Right renal pelvis (tissue), 4 donors: ENCODE measurements around the gene KAZALD1. TPM values are rescaled to one million over a fixed set of nuclear protein-coding genes. Genes with fewer than 3 reads are reported as not detected.
A peak's percentile ranks its signal among the peaks of the same experiment; 100 is the strongest.

Experiments
- DNase-seq, 4 donors: peaks; one replicate each; pipeline ENCODE4 v3.0.0-alpha.2; 2013; ENCODE audit warnings: low read depth in 4 of 4, low spot score in 3 of 4, missing footprints in 1 of 4
- polyA plus RNA-seq, 4 donors: library from polyadenylated mRNA; unstranded; fragments of 120-200 nt; gene quantifications; one replicate each; pipeline ENCODE4 v1.2.1, GENCODE V29; 2013; ENCODE audit not compliant: insufficient read length in 4 of 4

KAZALD1 gene
- polyA plus RNA-seq, 4 donors = 9.7 to 13.1 (median 10.9) TPM

DNA sequence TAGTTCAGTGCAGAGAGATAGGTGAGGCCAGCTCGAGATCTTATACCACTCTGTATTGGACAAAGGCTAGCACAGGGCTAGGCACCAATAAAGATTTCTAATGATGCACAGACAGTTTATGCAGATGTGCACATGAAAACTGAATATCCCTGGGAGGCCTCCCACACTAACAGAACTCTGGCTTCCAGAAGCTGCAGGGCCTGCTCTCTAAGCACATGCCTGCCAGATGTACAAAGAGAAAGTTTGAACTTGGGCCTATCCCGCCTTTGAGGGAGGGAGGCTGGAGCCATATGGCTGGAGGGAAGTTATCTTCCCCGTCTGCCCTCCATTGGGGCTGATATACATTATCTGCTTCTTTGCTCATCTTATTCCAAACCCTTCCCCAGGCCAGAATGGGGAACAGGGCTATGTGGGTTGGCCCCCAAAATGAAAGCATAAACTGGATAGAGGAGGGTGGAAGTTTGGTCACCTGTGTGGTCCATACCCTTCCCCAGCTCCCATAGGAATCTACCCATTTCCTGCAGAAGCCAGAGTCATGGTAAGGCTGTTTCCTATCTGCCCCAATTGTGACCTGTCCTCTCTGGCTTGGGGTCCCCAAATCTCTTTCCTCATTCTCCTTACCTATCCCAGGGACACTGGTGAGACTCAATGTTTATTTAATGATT lies 3.8 kb downstream of the KAZALD1 start:
- DNase-seq = no peak

DNA sequence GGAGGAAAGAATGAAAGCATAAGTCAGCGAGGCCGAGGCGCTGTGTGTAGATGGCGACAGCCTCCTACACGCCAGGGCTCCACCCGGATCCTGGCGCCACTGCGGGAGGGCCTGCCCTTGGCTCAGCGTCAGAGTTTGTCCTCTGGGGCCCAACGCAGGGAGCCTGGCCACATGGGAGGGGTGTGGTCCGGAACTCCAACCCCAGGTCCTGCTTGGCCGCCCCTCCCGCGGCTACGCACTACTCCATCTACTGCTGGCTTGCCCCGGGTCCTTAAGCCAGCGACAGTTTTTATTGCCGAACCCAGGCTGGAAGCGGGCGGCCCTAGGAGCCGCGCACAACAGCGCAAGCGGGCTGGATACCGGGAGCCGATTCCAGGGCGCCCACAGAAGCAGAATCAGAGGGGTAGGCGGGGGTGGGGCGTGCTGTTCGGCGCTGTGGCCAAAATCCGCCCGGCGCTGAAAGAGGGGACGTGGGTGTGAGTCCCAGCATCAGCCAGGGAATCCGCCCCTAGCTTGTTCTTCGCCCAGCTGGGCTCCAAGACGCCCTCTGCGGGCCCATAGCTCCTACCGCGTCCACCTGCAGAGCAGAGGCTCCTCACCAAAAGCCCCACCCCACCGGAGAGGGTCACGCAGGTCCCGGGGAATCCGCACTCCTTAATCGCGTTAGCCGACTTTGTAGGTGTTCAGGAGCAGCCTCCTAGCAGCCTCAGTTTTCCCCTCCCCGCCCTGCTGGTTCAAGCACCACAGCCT lies 4.5 kb downstream of the KAZALD1 start:
- no peak for DNase-seq

DNA sequence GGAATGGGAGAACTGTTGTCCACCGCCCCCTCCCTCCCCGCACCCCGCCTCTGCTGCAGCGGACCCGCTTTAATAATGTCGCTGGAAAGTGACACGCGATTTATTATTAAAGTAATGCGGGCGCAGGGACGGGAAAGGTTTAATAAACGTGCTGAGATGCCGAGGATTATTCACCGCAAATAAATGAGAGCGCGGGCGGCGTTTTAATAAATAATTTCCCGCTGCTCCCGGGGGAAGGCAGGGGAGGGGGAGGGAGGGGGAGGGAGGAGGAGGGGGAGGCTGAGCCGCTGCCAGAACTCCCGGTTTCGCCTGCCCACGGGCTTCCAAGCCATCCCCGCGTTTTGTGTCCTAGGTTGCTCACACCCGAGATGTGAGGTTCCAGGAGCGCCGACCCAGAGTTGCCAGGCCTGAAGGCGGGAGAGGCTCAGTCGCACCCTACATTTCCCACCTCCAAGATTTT lies 5.1 kb downstream of the KAZALD1 start:
- no peak for DNase-seq

DNA sequence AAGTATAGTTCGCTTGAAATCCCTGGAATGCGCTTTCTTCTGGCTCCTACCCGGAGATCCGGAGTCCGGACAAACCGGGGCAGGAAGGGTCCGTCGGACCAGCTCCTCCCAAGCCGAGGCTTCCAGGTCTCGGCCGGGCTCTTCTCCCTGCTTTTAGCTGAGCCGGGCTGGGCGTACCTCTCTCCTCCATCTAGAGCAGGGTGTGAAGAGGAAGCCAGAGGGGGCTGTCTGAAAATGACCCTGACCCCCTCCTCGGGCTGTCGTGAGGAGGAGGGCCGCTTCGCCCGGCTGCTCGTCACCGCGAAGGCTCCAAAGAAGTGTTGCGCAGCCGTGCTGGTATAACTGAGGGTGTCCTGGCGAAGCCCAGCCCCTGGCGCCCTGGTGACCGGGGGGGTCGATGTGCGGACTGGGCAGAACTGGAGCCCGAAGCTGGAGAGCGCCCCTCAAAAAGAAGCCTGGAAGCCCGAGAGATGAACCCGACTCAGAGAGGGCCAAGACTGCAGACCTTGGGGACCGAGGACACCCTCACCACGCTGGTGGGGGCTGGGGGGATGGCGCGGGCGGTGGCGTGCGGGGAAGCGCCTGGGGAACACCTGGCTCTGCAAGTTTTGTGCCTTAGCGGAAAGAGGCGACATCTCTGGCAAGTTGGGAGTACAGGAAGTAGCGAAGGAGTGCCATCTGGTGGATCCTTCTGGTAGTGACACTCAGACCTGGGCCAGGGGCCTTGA lies 5.7 kb downstream of the KAZALD1 start:
- DNase-seq = peak in 2 of 4 donors; percentile 76 to 80

DNA sequence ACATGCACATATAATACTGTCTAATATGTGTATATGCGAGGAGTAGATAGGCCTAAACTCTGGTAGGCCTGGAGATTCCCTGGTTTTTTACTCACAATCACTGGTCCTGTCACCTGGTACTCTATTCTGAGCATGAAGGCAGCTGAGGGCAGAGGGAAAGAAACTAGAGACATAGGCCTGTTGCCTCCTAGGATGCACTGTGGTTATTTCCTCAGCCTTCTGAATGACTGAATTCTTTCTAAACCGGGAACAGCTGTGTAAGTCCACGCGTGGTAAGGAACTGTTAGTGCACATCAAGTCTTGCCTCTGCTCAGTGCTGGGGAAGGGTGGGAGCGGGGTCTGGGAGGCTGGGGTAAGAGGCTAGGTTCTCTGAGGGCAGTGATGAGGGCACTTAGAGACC lies 7.7 kb downstream of the KAZALD1 start:
- DNase-seq = no peak

DNA sequence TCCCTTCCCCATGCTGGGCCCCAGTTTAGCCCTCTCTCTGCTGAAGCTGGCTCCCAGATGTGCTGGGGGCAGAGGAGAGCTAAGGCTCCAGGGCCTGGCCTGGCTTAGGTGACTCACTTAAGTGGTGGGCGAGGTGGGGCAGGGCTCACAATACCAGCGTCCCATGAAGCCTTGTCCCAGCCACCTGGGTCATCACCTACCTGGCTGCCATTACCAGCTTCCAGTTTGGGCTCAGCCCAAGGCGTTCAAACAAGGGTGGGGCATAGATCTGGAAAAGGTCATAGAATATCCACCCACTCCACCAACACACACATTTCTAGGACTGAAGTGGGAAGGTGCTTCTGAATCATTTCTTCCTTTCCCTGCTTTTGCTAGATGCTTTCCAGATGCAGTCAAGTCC lies 8.3 kb downstream of the KAZALD1 start:
- DNase-seq = no peak

DNA sequence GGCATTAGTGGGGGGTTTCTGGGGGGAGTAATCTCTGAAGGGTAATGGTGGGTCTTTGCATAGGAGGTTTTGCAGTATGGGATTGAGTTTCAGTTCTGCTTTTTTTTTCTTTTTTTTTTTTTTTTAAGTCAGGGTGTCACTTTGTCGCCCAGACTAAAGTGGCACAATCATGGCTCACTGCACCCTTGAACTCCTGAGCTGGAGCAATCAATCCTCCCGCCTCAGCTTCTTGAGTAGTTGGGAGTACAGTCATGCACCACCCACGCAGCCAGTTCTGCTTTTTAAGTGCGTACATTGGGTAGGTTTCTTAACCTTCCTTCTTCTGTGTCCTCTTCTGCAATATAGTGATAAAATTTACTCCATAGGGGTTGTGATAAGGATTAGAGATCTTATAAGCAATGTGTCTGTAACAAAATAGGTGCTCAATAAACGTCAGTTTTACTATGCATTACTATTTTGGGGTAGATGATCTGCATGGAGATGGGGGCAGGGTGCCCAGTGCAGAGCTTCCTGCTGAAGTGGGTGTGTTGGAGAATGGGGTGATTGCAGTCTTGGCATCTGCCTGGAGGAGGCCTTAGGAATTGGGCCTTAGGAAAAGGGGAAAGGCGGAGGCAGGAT lies 9.6 kb downstream of the KAZALD1 start:
- no peak for DNase-seq

DNA sequence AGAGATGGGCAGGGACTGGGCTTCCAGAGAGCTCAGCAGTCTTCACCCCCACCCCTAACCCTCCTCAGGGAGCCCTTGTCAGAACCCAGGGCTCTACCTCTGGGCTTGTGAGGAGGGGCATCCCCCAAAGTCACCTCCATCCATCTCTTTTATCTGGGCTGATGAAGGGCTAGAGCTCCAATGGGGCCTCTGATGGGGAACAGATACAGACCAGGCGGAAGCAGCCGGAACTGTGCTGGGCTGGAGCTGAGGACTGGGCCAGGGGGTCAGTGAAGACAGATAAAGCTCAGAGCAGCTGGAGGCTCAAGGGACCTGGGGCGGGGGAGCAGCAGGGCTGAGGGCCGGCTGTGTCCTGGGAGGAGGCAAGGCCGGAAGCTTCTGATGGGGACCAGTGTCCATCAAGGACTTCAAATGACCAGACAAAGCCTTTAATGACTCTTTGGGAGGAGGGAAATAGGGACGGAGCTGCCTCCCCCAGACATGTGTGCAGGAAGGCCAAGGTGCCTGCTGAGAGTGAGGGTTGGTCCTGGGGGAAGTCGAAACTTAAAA lies 10.2 kb downstream of the KAZALD1 start:
- no peak for DNase-seq

DNA sequence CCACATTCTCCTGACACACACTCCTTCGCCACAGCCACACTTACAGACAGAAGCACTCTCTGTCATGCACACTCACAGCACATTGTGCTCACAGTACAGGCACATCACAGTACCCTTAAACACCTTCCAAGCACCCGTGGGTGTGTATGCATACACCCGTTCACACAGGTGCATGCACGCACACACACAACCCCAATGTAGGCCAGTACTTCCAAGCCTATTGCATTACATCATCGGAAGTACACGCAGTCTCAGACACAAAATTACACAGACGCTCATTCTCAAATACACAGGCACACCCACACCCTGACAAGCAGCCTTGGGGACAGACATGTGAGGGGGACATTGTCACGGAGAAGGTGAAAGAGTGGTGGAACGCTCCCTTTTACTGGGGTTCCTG lies 11.1 kb downstream of the KAZALD1 start:
- DNase-seq = no peak

DNA sequence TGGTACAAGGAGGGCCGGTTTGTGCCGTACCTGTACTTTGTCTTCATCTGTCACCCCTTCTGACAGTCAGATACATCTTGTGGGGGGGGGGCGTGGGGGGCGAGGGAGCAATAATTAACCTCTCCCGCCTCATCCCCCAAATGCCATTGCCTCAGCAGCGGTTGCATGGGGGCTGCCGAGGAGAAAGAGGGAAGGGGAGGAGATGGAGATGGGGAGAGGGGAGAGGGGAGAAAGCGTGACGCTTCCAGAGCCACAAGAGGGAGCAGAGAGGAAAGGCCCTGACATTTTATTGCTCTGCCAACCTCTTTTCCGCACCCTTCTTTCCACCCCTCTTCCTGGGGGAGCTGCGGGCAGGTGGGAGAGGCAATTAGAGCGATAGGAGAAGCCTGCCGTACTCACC lies 11.8 kb downstream of the KAZALD1 start:
- DNase-seq = no peak

DNA sequence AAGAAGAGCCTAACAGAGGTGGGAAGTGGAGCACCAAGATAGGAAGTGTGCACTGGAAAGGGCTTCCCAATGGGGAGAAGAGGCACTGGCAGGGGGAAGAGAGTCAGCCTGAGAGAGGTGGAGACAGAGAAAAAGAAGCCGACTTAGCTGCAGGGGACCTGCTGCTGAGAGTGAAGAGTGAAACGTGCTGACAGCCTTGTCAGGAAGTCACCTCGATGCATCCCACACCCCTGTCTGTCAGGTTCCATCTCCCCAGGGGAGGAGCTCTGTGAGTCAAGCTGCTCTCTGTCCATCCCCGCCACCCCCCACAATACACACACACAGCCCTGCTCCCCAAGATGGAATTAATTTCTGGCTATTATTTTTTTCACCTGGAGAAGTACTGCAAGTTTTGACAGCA lies 14.0 kb downstream of the KAZALD1 start:
- DNase-seq = no peak

DNA sequence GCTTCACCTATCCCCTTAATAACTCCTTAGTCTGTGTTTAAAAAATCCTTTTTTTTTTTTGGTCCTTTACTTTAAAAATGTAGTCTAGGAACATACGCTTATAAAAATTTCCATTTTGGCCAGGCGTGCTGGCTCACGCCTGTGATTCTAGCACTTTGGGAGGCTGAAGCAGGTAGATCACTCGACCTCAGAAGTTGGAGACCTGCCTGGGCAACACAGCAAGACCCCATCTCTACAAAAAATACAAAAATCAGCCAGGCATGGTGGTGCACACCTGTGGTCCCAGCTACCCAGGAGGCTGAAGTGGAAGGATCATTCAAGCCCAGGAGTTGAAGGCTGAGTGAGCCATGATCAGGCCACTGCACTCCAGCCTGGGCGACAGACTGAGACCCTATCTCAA lies 14.8 kb downstream of the KAZALD1 start:
- no peak for DNase-seq

DNA sequence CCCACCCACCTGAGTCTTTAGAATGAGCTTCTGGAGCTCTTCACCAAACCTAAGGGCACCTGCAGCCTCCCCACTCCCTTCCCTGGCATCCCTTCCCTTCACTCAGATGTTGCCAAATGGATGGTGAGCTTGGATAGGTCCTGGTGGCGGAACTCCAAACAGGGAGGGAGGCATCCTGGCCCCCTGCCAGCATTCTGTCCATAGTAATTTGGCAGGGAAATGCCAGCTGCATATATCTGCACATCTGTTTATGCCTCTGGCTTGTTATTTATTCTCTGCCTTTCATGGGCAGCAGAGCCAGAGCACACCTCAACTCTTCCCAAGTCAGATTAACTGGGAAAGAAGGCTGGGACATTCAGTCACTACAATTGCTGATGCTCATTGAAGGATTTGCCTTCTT lies 18.1 kb downstream of the KAZALD1 start:
- no peak for DNase-seq

DNA sequence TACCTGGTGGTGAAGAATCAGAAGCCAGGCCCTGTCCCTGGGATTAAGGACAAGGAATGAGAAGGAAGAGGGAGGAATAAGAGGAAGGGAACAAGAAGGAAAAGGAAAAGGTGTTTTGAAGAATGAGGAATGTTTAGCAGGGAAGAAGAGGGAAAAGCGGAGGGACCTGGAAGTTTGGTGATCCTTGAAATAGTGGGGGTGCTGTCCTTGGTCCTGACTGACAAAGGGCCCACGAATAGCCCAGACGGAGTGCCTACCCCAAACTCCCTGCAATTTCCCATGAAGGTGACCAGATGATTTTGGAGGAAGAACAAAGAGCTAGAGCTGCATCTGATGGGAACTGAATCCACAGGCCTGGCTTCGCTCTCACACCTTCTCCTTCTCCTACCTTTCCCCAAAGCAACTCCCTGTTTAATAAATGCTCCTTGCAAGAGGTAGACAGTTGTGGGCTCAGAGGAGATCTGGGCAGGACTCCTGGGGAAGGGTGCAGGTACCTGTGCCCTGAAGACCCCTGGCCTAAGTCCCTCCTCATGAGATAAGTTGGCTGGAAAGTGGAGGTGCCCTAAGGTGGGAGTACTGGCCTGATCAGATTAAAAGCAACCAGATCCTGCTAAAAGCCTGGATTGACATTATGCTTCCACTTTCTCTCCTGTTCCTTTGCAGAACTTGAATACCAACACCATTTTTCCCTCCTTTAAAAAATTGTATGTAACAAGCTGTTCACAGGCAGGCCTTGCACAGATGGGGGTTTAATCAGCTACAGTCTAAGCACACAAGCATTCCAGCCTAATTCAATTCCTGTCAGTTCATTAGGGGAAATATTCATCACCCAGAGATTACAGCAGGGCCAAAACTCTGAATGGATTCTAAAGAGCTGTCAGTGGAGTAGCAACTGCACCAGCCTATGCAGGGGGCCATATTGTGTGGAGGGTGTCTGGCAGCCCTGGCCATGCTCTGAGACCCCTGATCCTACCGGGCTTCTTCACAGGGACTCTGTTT lies 19.4 kb downstream of the KAZALD1 start:
- DNase-seq = peak in 1 of 4 donors; percentile 51

DNA sequence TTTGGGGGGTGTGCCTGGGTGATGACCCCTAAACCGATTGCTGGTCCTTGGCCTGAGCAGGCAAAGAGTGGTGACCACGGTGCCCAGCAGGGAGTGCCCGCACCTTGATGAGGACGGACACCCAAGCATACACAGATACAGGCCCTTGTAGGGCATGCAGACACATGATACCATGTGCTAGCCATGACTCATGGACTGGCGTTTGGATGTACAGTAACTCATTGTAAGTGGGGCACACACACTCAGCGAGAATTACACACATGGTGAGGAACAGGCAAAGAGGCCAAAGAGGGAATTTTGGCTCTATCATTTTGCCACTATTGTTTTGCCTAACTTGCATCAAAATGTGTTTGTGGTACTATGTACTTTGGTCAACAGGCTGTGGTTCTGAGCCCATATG lies 24.1 kb downstream of the KAZALD1 start:
- DNase-seq = no peak

DNA sequence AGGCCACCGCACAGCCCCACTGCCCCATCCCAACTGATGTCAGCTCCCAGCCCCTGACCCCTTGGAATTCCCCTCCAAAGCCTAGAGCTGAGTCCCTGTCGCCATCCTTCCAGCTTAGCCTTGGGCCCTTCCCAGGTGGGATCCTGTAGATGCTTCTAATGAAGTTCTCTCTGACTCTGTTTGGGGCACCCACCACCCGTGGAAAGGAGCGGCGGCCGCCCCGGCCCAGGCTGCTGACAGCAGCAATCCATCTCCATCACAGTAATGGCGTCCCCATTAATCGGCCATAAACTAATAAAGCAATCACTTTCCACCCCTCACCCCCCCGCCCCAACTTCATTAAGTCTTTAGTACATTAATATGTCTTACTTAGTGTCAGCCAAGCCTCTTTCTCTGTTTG lies 25.6 kb downstream of the KAZALD1 start:
- DNase-seq = no peak

DNA sequence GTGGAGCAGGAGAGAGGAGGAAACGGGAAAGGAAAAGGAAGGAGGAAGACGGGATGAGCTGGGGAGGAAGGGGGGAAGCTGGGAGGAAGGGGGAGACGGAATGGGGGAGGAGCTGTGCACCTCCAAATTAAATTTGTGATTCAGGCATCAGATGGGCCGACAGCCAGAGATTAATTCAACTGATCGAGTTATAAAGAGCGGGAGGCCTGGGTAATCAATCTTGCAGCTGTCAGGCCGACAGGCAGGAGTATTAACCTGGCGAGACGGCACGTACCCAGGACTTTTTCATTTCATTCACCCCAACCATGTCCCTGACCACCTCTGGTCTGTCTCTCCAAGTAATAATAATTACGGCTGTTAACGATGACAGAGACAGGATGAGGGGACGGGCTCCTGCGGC lies 26.2 kb downstream of the KAZALD1 start:
- DNase-seq = no peak

DNA sequence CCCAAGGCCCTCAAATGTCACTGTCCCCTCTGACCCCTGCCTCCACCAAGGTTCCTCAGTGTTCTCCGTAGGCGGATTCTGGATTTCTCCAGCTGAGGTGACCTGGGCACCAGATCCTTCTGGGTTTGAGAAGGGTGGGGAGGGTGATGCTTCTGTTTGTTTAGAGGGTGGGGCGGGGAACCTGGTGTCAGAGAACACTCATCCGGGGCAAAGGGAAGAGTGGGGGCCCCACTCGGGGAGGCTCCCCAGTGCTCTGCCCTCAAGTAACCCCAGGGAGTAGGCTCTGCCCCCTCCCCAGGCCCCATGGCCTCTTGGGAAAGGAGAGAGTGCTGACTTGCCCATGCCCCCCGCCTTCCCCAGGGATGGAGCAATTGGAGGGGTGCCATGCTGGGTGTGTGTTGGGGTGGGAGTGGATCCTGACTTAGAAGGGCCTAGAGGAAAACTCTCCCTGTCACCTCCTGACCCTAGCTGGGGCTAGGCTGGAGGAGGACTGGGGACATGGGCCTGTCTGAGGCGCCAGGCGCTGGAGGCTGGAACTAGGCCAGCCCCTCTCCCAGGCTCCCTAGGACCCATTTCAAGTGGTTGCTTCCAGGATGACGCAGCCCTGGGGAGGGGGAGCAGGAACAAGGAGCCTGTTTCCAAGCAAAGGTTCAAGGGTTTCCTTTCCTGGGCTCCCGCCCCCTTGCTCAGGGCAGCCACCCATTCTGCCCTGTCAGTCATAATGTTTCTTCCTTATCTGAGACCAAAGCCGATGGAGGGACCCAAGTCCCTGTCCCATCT lies 27.9 kb downstream of the KAZALD1 start:
- no peak for DNase-seq

DNA sequence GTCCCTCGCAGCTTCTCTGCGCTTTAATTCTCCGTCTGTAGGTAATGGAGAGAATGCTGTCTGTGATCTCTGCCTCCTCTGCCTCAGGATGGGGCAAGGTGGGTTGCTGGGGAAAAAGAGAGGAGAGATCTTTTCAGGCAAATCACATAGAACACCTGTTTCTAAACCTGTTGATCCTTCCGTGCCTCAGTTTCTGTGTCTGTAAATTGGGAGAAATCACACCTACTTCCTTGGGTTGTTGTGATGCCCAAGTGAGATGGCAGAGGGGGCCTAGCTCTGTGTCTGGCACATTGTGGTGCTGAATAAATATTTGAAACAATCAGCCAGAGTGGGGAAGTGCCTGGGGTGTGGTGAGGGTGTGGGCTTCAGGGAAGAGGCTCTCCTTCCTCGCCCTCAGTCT lies 28.8 kb downstream of the KAZALD1 start:
- no peak for DNase-seq
